A673 (cell line): ENCODE data around the gene SLC39A13. TPM values are rescaled to one million over a fixed set of nuclear protein-coding genes. Genes with fewer than 3 reads are reported as not detected.

ENCODE experiments used
- BruUV-seq: library from RNA; stranded (reverse); fragments of 400-500 nt; replicated peaks from 2 replicates; lab custom pipeline; 2021; lab: Mats Ljungman, UMichigan
- CTCF ChIA-PET: fragments of 300-600 bp; sonication (Branson Sonifier 250); formaldehyde crosslinking; loops from one replicate; lab custom pipeline; 2022; ENCODE audit warnings: antibody characterized with exemption; lab: Charles Lee
- POLR2A ChIA-PET: fragments of 300-600 bp; sonication (Branson Sonifier 250); formaldehyde crosslinking; loops from one replicate; lab custom pipeline; 2022; ENCODE audit warnings: antibody characterized with exemption; ENCODE audit not compliant: low non-redundant PET; lab: Charles Lee
- DNase-seq: peaks from one replicate; pipeline ENCODE4 v3.0.0-alpha.2; 2015; ENCODE audit warnings: low spot score
- H3K27ac ChIP-seq: fragments of 200-600 bp; sonication (generic); 2 replicates; pipeline ENCODE4 v1.5.1; 2016; ENCODE audit warnings: mixed run types, low read depth, mild to moderate bottlenecking, mixed read lengths, antibody characterized with exemption, low read length; ENCODE audit not compliant: poor library complexity, severe bottlenecking
- H3K27me3 ChIP-seq: fragments of 200-600 bp; sonication (generic); replicated peaks from 2 replicates; pipeline ENCODE4 v1.6.1; 2017; ENCODE audit warnings: mixed run types, low read depth, mild to moderate bottlenecking, mixed read lengths, antibody characterized with exemption, low read length; ENCODE audit not compliant: insufficient read depth, poor library complexity
- H3K36me3 ChIP-seq: fragments of 200-600 bp; sonication (generic); 2 replicates; pipeline ENCODE4 v1.6.1; 2016; ENCODE audit warnings: mixed run types, mild to moderate bottlenecking, mixed read lengths, antibody characterized with exemption, low read length; ENCODE audit not compliant: insufficient read depth, poor library complexity, severe bottlenecking
- H3K4me1 ChIP-seq: fragments of 200-600 bp; sonication (generic); 2 replicates; pipeline ENCODE4 v1.6.1; 2017; ENCODE audit warnings: mixed run types, mild to moderate bottlenecking, mixed read lengths, antibody characterized with exemption, low read length; ENCODE audit not compliant: insufficient read depth, poor library complexity, severe bottlenecking
- H3K4me3 ChIP-seq: fragments of 200-600 bp; sonication (generic); 2 replicates; pipeline ENCODE4 v1.5.1; 2016; ENCODE audit warnings: low read depth, mixed run types, mild to moderate bottlenecking, mixed read lengths, low read length; ENCODE audit not compliant: poor library complexity, severe bottlenecking
- H3K9me3 ChIP-seq: fragments of 200-600 bp; sonication (generic); 2 replicates; pipeline ENCODE4 v1.6.1; 2016; ENCODE audit warnings: mixed run types, low read depth, mild to moderate bottlenecking, mixed read lengths, antibody characterized with exemption, low read length; ENCODE audit not compliant: poor library complexity, severe bottlenecking
- CTCF ChIP-seq: fragments of 300-800, 200-600 bp; sonication (generic); conservative IDR thresholded peaks from 2 replicates; pipeline ENCODE4 v1.5.1; 2017; ENCODE audit warnings: low read depth, mild to moderate bottlenecking, antibody characterized with exemption, low read length, moderate library complexity, mixed read lengths
- EZH2 ChIP-seq: fragments of 200-600 bp; sonication (generic); IDR thresholded peaks from 2 replicates; pipeline ENCODE4 v1.6.1; 2017; ENCODE audit warnings: borderline replicate concordance, low read depth, mild to moderate bottlenecking, mixed read lengths, antibody characterized with exemption, low read length; ENCODE audit not compliant: poor library complexity, severe bottlenecking
- intact Hi-C: fragments of 100-400 bp; cut with micrococcal nuclease; formaldehyde crosslinking; loops from one replicate; pipeline ENCODE4 v1.10.0; 2022; ENCODE audit not compliant: unreplicated experiment
- total RNA-seq: library from RNA; stranded (reverse); gene quantifications from 2 replicates; pipeline ENCODE4 v1.2.3, GENCODE V29; 2021

SLC39A13 gene
- total RNA-seq, 1 experiment from 2014 or later = 53.3 TPM

- H3K4me1 ChIP-seq = no peaks in the 10 kb centered on the region
- no peak for TF ChIP-seq EZH2
- no peak for TF ChIP-seq CTCF
- no peak overlapping the region for H3K27ac ChIP-seq
- no TSS peak for BruUV-seq
- no peak overlapping the region for H3K4me3 ChIP-seq
- H3K36me3 ChIP-seq = no peaks in the 10 kb centered on the region
- intact Hi-C loops = no loop called here
- no peak for DNase-seq
- ChIA-PET POLR2A (no interaction called here), CTCF (no interaction called here)
- no peaks in the 10 kb centered on the region for H3K9me3 ChIP-seq
- no peaks in the 10 kb centered on the region for H3K27me3 ChIP-seq
Measured at GRCh38 chr11:47384498-47384897, 23.9 kb upstream of the SLC39A13 start.

GRCh38 chr11:47387944-47388696, 20.3 kb upstream of the SLC39A13 start:
- no peaks in the 10 kb centered on the region for H3K27me3 ChIP-seq
- no peak for DNase-seq
- TF ChIP-seq EZH2 (no peak), CTCF (no peak)
- BruUV-seq = no TSS peak
- H3K27ac ChIP-seq = no peak overlapping the region
- ChIA-PET CTCF (interaction anchor here (0.6 to 0.7 kb wide), 2 partner anchors 12 to 66 kb away, joined by 3 to 11 read pairs; no protein-coding TSS in a partner anchor), POLR2A (no interaction called here)
- no peaks in the 10 kb centered on the region for H3K36me3 ChIP-seq
- H3K4me1 ChIP-seq = no peaks in the 10 kb centered on the region
- no peak overlapping the region for H3K4me3 ChIP-seq
- intact Hi-C loops = no loop called here
- no peaks in the 10 kb centered on the region for H3K9me3 ChIP-seq

DNA sequence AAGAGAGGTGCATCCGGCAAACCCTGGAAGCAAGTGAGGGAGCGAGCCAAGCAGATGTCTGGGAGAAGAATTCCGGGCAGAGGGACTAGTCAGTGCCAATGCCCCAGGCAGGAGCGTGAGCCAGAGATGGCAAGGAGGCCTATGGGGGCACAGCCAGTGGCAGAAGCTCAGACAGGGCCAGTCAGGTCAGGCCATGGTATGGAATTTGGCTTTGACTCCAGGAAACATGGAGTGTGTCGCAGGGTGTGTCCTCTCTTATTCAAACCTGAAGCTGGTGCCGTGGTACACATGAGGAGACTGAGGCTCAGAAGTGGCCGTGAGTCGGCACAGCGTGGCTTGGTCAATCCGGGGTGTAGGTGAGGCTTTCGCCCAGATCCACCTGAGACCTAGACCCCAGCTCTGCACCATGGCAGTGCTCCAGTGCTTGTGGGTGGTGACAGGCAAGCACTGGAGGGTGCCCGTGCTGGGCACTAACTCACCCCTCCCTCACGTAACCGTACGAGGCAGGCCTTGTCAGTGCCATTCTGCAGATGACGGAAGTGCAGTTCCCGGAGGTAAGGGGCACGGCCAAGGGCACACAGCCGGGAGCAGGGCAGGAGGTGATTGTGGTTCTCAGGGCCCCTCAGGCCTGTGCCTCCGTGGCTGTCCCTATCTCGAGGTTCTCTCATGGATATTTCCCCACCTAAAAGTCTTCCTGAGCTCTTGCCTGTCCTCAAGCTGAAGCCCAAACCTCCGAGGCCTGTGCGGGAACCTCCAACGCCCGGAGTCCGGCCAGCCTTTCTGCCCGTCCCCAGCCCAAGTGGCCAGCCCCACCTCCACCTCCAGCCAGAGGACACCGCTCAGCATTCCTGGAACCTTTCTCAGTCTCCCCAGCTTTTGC, 19.5 kb upstream of the SLC39A13 start:
- Histone ChIP-seq H3K9me3 (no peaks in the 10 kb centered on the region), H3K36me3 (no peaks in the 10 kb centered on the region), H3K4me1 (no peaks in the 10 kb centered on the region), H3K27me3 (no peaks in the 10 kb centered on the region), H3K27ac (no peak overlapping the region), H3K4me3 (no peak overlapping the region)
- POLR2A ChIA-PET = no interaction called here
- no TSS peak for BruUV-seq
- CTCF ChIA-PET = interaction anchor here (0.6 kb wide), 1 partner anchor 12 kb away, joined by 11 read pairs; no protein-coding TSS in a partner anchor
- intact Hi-C loops = no loop called here
- DNase-seq = no peak
- TF ChIP-seq EZH2 (no peak), CTCF (no peak)
